GM12878 (cell line): ENCODE results near the gene NTM. TPM values are rescaled to one million over a fixed set of nuclear protein-coding genes. Genes with fewer than 3 reads are reported as not detected.

Source experiments
- ATAC-seq: fragments of 200-7000 bp; cut with Tn5 transposase; 3 replicates; pipeline ENCODE4 v1.9.1; 2020; ENCODE audit warnings: mild to moderate bottlenecking, moderate library complexity
- BruUV-seq: library from RNA; stranded (reverse); fragments of 400-500 nt; replicated peaks from 2 replicates; lab custom pipeline; 2021; lab: Mats Ljungman, UMichigan
- CTCF ChIA-PET: fragments of 300-600 bp; sonication (Branson Sonifier 250); formaldehyde crosslinking; extraction: SDS; loops from one replicate; lab custom pipeline; 2021; ENCODE audit warnings: inconsistent platforms; lab: Yijun Ruan, JAX
- POLR2A ChIA-PET: fragments of 350-600 bp; formaldehyde crosslinking; extraction: SDS; loops from one replicate; lab custom pipeline; 2021; ENCODE audit warnings: inconsistent platforms; lab: Charles Lee
- RAD21 ChIA-PET: fragments of 300-600 bp; sonication (Branson Sonifier 250); formaldehyde crosslinking; loops from one replicate; lab custom pipeline; 2023; ENCODE audit warnings: antibody characterized with exemption; ENCODE audit not compliant: unreplicated experiment; lab: Charles Lee
- SMC1A ChIA-PET: fragments of 300-600 bp; sonication (Branson Sonifier 250); formaldehyde crosslinking; loops from one replicate; lab custom pipeline; 2023; ENCODE audit not compliant: unreplicated experiment, uncharacterized antibody; lab: Charles Lee
- DNase-seq: peaks from one replicate; pipeline ENCODE4 v3.0.0-alpha.2; 2011; ENCODE audit warnings: low read depth, low spot score
- FAIRE-seq: peaks from 3 replicates; lab custom pipeline; 2011; peaks lifted over from hg19 to GRCh38; lab: Jason Lieb, UNC
- H2AFZ ChIP-seq: 2 replicates; pipeline ENCODE4 v1.6.0; 2011; ENCODE audit warnings: low read depth, low read length, control low read depth; ENCODE audit not compliant: control insufficient read depth
- H3K27ac ChIP-seq: 2 replicates; pipeline ENCODE4 v1.5.1; 2011; ENCODE audit warnings: control low read depth; ENCODE audit not compliant: control insufficient read depth, insufficient read depth
- H3K27me3 ChIP-seq, 2 experiments: replicated peaks in 1 of 2; 2 replicates each; pipeline versions ENCODE4 v1.6.0 to v1.6.1; 2011; ENCODE audit warnings: low read length in 1 of 2; ENCODE audit not compliant: control insufficient read depth in 2 of 2, insufficient read depth in 2 of 2
- H3K36me3 ChIP-seq, 2 experiments: 2 replicates each; pipeline ENCODE4 v1.5.1; 2011; ENCODE audit warnings: low read length in 1 of 2; ENCODE audit not compliant: control insufficient read depth in 2 of 2, insufficient read depth in 2 of 2
- H3K4me1 ChIP-seq: 2 replicates; pipeline ENCODE4 v1.6.1; 2011; ENCODE audit warnings: mild to moderate bottlenecking, low read length, moderate library complexity, mixed read lengths; ENCODE audit not compliant: control insufficient read depth, insufficient read depth
- H3K4me2 ChIP-seq: 2 replicates; pipeline ENCODE4 v1.6.0; 2011; ENCODE audit warnings: control low read depth; ENCODE audit not compliant: control insufficient read depth, insufficient read depth
- H3K4me3 ChIP-seq: fragments of 200-600 bp; sonication (generic); 2 replicates; pipeline ENCODE4 v1.5.1; 2016
- H3K79me2 ChIP-seq: 2 replicates; pipeline ENCODE4 v1.6.0; 2011; ENCODE audit warnings: low read length; ENCODE audit not compliant: control insufficient read depth, insufficient read depth
- H3K9ac ChIP-seq: 2 replicates; pipeline ENCODE4 v1.8.0; 2011; ENCODE audit warnings: low read length, control low read depth, mixed read lengths; ENCODE audit not compliant: control insufficient read depth, insufficient read depth
- H3K9me3 ChIP-seq: replicated peaks from 3 replicates; pipeline ENCODE4 v1.5.1; 2011; ENCODE audit warnings: mild to moderate bottlenecking, low read length; ENCODE audit not compliant: control insufficient read depth, insufficient read depth
- H4K20me1 ChIP-seq: 2 replicates; pipeline ENCODE4 v1.6.0; 2011; ENCODE audit not compliant: control insufficient read depth, insufficient read depth
- BMI1 ChIP-seq: fragments of 450-650 bp; IDR thresholded peaks from 2 replicates; pipeline ENCODE4 v1.6.1; 2016; ENCODE audit warnings: mild to moderate bottlenecking, moderate library complexity, borderline replicate concordance
- BRCA1 ChIP-seq: IDR thresholded peaks from 2 replicates; pipeline ENCODE4 v1.6.1; 2011; ENCODE audit warnings: low read depth, low read length, improper control_type of control experiment
- CBX5 ChIP-seq: sonication (generic); IDR thresholded peaks from 2 replicates; pipeline ENCODE4 v1.6.1; 2016; ENCODE audit warnings: low read depth, moderate library complexity, mild to moderate bottlenecking, inconsistent platforms
- CREB1 ChIP-seq: IDR thresholded peaks from 2 replicates; pipeline ENCODE4 v1.6.1; 2012; ENCODE audit warnings: low read depth, mild to moderate bottlenecking, inconsistent platforms
- ESRRA ChIP-seq: IDR thresholded peaks from 2 replicates; pipeline ENCODE4 v1.6.1; 2012; ENCODE audit warnings: mild to moderate bottlenecking, low read length, improper control_type of control experiment
- KLF5 ChIP-seq: fragments of 450-650 bp; IDR thresholded peaks from 2 replicates; pipeline ENCODE4 v1.6.1; 2014; ENCODE audit warnings: mild to moderate bottlenecking; ENCODE audit not compliant: partially characterized antibody
- NRF1 ChIP-seq: conservative IDR thresholded peaks from 2 replicates; pipeline ENCODE4 v1.6.1; 2011; ENCODE audit warnings: mild to moderate bottlenecking, low read depth, low read length, improper control_type of control experiment
- POLR2AphosphoS2 ChIP-seq: IDR thresholded peaks from 2 replicates; pipeline ENCODE4 v1.6.1; 2011; ENCODE audit warnings: low read depth, mild to moderate bottlenecking, low read length, improper control_type of control experiment, moderate library complexity
- RBBP5 ChIP-seq: fragments of 200-600 bp; sonication (generic); conservative IDR thresholded peaks from 2 replicates; pipeline ENCODE4 v1.6.1; 2016
- SREBF1 ChIP-seq: IDR thresholded peaks from 2 replicates; pipeline ENCODE4 v1.6.1; 2012; ENCODE audit warnings: mild to moderate bottlenecking, low read length
- SUZ12 ChIP-seq: fragments of 200-600 bp; sonication (generic); IDR thresholded peaks from one replicate; pipeline ENCODE4 v1.6.1; 2018; ENCODE audit warnings: antibody characterized with exemption, mild to moderate bottlenecking; ENCODE audit not compliant: unreplicated experiment
- ZNF207 ChIP-seq: fragments of 450-650 bp; IDR thresholded peaks from 2 replicates; pipeline ENCODE4 v1.6.1; 2014; ENCODE audit warnings: antibody characterized with exemption, mild to moderate bottlenecking, borderline replicate concordance
- ZNF217 ChIP-seq: fragments of 450-650 bp; IDR thresholded peaks from 2 replicates; pipeline ENCODE4 v1.6.1; 2017; ENCODE audit warnings: antibody characterized with exemption, mild to moderate bottlenecking
- ZNF24 ChIP-seq: fragments of 450-650 bp; IDR thresholded peaks from 2 replicates; pipeline ENCODE4 v1.6.1; 2017; ENCODE audit warnings: antibody characterized with exemption, mild to moderate bottlenecking
- ZNF622 ChIP-seq: fragments of 450-650 bp; IDR thresholded peaks from 2 replicates; pipeline ENCODE4 v1.6.1; 2017; ENCODE audit warnings: mild to moderate bottlenecking, inconsistent platforms
- WGBS: methylation state at CpG from one replicate; pipeline ENCODE4 v1.1.6; 2016; ENCODE audit warnings: low lambda C conversion rate; ENCODE audit not compliant: insufficient replicate concordance, insufficient coverage; ENCODE audit errors: missing lambda C conversion rate; 5-methylcytosine and 5-hydroxymethylcytosine counted together
- in situ Hi-C: fragments of 300-500 bp; cut with MboI; formaldehyde crosslinking; loops from 9 replicates; pipeline ENCODE4 v1.14.3; 2018; ENCODE audit warnings: mixed read lengths
- intact Hi-C: fragments of 100-400 bp; cut with micrococcal nuclease; formaldehyde crosslinking; loops from one replicate; pipeline ENCODE4 v1.14.2; 2022; ENCODE audit not compliant: unreplicated experiment
- polyA plus RNA-seq, 11 experiments: library from polyadenylated mRNA; depleted of rRNA in 4 of 11; unstranded in 6 of 11; stranded (reverse) in 5 of 11; fragments of >200 nt; fragmentation: Nextera tagmentation in 4 of 11; fragmentation: Illumina TruSeq in 1 of 11; extraction: Ambion mirVana in 4 of 11; extraction: Trizol in 1 of 11; gene quantifications; 1 replicate in 1 of 11; 2 replicates in 10 of 11; pipeline versions ENCODE4 v1.2.1 to v1.2.3, GENCODE V29; 2011 to 2016; ENCODE audit warnings: inconsistent platforms in 2 of 11, missing spikeins in 2 of 11, low read depth in 1 of 11
- total RNA-seq, 4 experiments: library from RNA; depleted of rRNA in 3 of 4; stranded (reverse); fragments of >200 nt in 3 of 4; fragmentation: Illumina TruSeq in 1 of 4; extraction: Trizol in 1 of 4; gene quantifications; 2 replicates each; pipeline versions ENCODE4 v1.2.1 to v1.2.3, GENCODE V29; 2013 to 2021
- TF ChIP-seq, protein P1 (sequence below): IDR thresholded peaks from 2 replicates; pipeline ENCODE4 v1.6.1; 2011; ENCODE audit warnings: low read depth, mild to moderate bottlenecking, low read length, moderate library complexity, borderline replicate concordance; ENCODE audit errors: extremely low read depth
- TF ChIP-seq, protein P2 (sequence below): IDR thresholded peaks from 2 replicates; pipeline ENCODE4 v1.6.1; 2012; ENCODE audit warnings: low read depth, low read length, improper control_type of control experiment
- TF ChIP-seq, protein P3 (sequence below): fragments of 150-350 bp; IDR thresholded peaks from 2 replicates; pipeline ENCODE4 v1.6.1; 2016; ENCODE audit warnings: low read depth, low read length

The NTM gene
- total and polyA plus RNA-seq, 10 of the 15 experiments (the other 5 are each of a cell fraction or from before 2014, with no cell fraction given) = not detected

DNA sequence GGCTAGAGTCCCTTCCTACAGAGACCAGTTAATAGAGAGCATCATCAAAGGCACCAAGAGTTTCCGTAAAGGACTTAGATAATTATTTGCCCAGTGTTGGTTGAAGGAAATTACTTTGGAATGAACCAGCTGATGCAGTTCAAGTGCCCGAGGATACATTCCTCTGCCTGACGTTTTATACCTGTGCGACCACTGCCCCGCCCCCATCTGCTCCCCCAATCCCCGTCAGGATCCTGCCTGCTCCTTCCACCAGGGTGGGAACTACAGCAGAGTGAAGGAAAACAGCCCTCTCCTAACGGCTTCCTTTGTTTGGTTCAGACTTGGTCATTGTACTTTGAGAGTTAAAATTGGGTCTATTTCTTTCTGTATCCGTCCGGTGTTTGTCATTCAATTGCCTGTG lies 761.5 kb downstream of the NTM start:
- Histone ChIP-seq H3K79me2 (no peaks in the 10 kb centered on the region), H2AFZ (no peak overlapping the region), H3K4me3 (no peak overlapping the region), H3K27me3 (peaks cover 0 to 2% of the 10 kb centered on the region in 2 experiments), H3K9me3 (no peaks in the 10 kb centered on the region), H3K4me1 (no peaks in the 10 kb centered on the region), H3K9ac (no peak overlapping the region), H3K27ac (no peak overlapping the region), H4K20me1 (no peaks in the 10 kb centered on the region), H3K4me2 (no peak overlapping the region), H3K36me3 (no peaks in the 10 kb centered on the region)
- ATAC-seq = no peak
- BruUV-seq = no TSS peak
- FAIRE-seq = no peak
- ChIA-PET CTCF (interaction anchor here (0.7 kb wide), 1 partner anchor 168 kb away, joined by 3 read pairs; no protein-coding TSS in a partner anchor), SMC1A (interaction anchor here (1.0 kb wide), 1 partner anchor 26 kb away, joined by 3 read pairs; no protein-coding TSS in a partner anchor), RAD21 (no interaction called here), POLR2A (no interaction called here)
- no peak for TF ChIP-seq ZNF207
- TF ChIP-seq CBX5 = no peak
- TF ChIP-seq SUZ12 = no peak
- TF ChIP-seq, protein P1, sequence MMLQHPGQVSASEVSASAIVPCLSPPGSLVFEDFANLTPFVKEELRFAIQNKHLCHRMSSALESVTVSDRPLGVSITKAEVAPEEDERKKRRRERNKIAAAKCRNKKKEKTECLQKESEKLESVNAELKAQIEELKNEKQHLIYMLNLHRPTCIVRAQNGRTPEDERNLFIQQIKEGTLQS = no peak
- TF ChIP-seq NRF1 = no peak
- TF ChIP-seq, protein P2, sequence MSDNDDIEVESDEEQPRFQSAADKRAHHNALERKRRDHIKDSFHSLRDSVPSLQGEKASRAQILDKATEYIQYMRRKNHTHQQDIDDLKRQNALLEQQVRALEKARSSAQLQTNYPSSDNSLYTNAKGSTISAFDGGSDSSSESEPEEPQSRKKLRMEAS = no peak
- TF ChIP-seq ESRRA = no peak
- no peak for TF ChIP-seq POLR2AphosphoS2
- no peak for TF ChIP-seq ZNF24
- TF ChIP-seq ZNF622 = no peak
- TF ChIP-seq ZNF217 = no peak
- TF ChIP-seq KLF5 = no peak
- no peak for TF ChIP-seq CREB1
- TF ChIP-seq BRCA1 = no peak
- TF ChIP-seq BMI1 = no peak
- no peak for TF ChIP-seq RBBP5
- TF ChIP-seq, protein P3, sequence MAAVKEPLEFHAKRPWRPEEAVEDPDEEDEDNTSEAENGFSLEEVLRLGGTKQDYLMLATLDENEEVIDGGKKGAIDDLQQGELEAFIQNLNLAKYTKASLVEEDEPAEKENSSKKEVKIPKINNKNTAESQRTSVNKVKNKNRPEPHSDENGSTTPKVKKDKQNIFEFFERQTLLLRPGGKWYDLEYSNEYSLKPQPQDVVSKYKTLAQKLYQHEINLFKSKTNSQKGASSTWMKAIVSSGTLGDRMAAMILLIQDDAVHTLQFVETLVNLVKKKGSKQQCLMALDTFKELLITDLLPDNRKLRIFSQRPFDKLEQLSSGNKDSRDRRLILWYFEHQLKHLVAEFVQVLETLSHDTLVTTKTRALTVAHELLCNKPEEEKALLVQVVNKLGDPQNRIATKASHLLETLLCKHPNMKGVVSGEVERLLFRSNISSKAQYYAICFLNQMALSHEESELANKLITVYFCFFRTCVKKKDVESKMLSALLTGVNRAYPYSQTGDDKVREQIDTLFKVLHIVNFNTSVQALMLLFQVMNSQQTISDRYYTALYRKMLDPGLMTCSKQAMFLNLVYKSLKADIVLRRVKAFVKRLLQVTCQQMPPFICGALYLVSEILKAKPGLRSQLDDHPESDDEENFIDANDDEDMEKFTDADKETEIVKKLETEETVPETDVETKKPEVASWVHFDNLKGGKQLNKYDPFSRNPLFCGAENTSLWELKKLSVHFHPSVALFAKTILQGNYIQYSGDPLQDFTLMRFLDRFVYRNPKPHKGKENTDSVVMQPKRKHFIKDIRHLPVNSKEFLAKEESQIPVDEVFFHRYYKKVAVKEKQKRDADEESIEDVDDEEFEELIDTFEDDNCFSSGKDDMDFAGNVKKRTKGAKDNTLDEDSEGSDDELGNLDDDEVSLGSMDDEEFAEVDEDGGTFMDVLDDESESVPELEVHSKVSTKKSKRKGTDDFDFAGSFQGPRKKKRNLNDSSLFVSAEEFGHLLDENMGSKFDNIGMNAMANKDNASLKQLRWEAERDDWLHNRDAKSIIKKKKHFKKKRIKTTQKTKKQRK = no peak
- TF ChIP-seq SREBF1 = no peak
- DNase-seq = no peak
- 53% methylated on average over 9 of the region's 9 CpGs for WGBS
- in situ Hi-C loops (no loop called here), intact Hi-C loops (no loop called here)
